Endodermal cell (in vitro differentiated cells): Measurements from ENCODE around the gene PHLDA2. TPM values are rescaled to one million over a fixed set of nuclear protein-coding genes. Genes with fewer than 3 reads are reported as not detected.

ENCODE experiments used
- DNase-seq: peaks from one replicate; pipeline ENCODE4 v3.0.0-alpha.2; 2017
- H3K27ac ChIP-seq: 2 replicates; pipeline ENCODE4 v1.5.1; 2013; ENCODE audit warnings: mild to moderate bottlenecking, low read depth, low read length, moderate library complexity
- H3K27me3 ChIP-seq: 2 replicates; pipeline ENCODE4 v1.6.1; 2013; ENCODE audit warnings: mild to moderate bottlenecking, low read length, moderate library complexity; ENCODE audit not compliant: insufficient read depth, control insufficient read depth, poor library complexity, severe bottlenecking
- H3K36me3 ChIP-seq: 2 replicates; pipeline ENCODE4 v1.7.0; 2013; ENCODE audit warnings: mild to moderate bottlenecking, low read length, moderate library complexity; ENCODE audit not compliant: control insufficient read depth, insufficient read depth
- H3K4me1 ChIP-seq: one replicate; pipeline ENCODE4 v1.7.0; 2013; ENCODE audit warnings: low read length; ENCODE audit not compliant: control insufficient read depth, insufficient read depth
- H3K4me3 ChIP-seq: 2 replicates; pipeline ENCODE4 v1.5.1; 2013; ENCODE audit warnings: mild to moderate bottlenecking, low read length, moderate library complexity
- H3K9ac ChIP-seq: 2 replicates; pipeline ENCODE4 v1.6.1; 2013; ENCODE audit warnings: mild to moderate bottlenecking, low read length, moderate library complexity; ENCODE audit not compliant: poor library complexity, severe bottlenecking; ENCODE audit errors: extremely low read depth
- H3K9me3 ChIP-seq: 2 replicates; pipeline ENCODE4 v1.6.1; 2013; ENCODE audit warnings: mild to moderate bottlenecking, low read length, moderate library complexity; ENCODE audit not compliant: control insufficient read depth
- H3K27ac Mint-ChIP-seq: 2 replicates; pipeline ENCODE4 v1.8.0; 2020; ENCODE audit warnings: mixed read lengths
- H3K27me3 Mint-ChIP-seq: 2 replicates; pipeline ENCODE4 v1.8.0; 2021; ENCODE audit warnings: mild to moderate bottlenecking, mixed read lengths; ENCODE audit not compliant: insufficient read depth
- H3K36me3 Mint-ChIP-seq: 2 replicates; pipeline ENCODE4 v1.8.0; 2020; ENCODE audit warnings: low read depth, mixed read lengths
- H3K4me1 Mint-ChIP-seq: 2 replicates; pipeline ENCODE4 v1.8.0; 2020; ENCODE audit warnings: mixed read lengths
- H3K4me3 Mint-ChIP-seq: 2 replicates; pipeline ENCODE4 v1.8.0; 2020; ENCODE audit warnings: mild to moderate bottlenecking, moderate library complexity, mixed read lengths
- H3K9me3 Mint-ChIP-seq: 2 replicates; pipeline ENCODE4 v1.8.0; 2020; ENCODE audit warnings: mild to moderate bottlenecking, mixed read lengths
- CTCF ChIP-seq: fragments of 200-600 bp; sonication (generic); conservative IDR thresholded peaks from 2 replicates; pipeline ENCODE4 v1.5.0; 2021; ENCODE audit warnings: antibody characterized with exemption, mild to moderate bottlenecking
- WGBS, 2 experiments: methylation state at CpG; one replicate each; pipeline versions ENCODE4 v1.1.5 to v1.1.7; 2013; ENCODE audit warnings: missing lambda C conversion rate in 2 of 2, mixed read lengths in 1 of 2; ENCODE audit not compliant: insufficient coverage in 1 of 2, insufficient read length in 1 of 2; 5-methylcytosine and 5-hydroxymethylcytosine counted together
- total RNA-seq, 2 donors: library from RNA; stranded (reverse); fragmentation: NEBNext Ultra II Directional in 1 of 2; extraction: Animal tissue kit (Norgen Biotek cat#: 25700) in 1 of 2; gene quantifications; 2 replicates in 1 of 2; 3 replicates in 1 of 2; pipeline ENCODE4 v1.2.1, GENCODE V29; 2021

PHLDA2 gene
- total RNA-seq, 2 donors from 2014 or later = 3.0 to 5.1 TPM

- H3K4me3 Mint-ChIP-seq = no peak overlapping the region
- H3K9ac ChIP-seq = no peak overlapping the region
- TF ChIP-seq CTCF = no peak
- H3K4me1 Mint-ChIP-seq = peaks cover 4% of the 10 kb centered on the region
- H3K9me3 Mint-ChIP-seq = peaks cover 17% of the 10 kb centered on the region
- H3K36me3 ChIP-seq = no peaks in the 10 kb centered on the region
- peak overlapping the region; percentile 44 for H3K27ac Mint-ChIP-seq
- peaks cover 15% of the 10 kb centered on the region for H3K27me3 Mint-ChIP-seq
- no peak overlapping the region for H3K27ac ChIP-seq
- H3K27me3 ChIP-seq = peaks cover 18% of the 10 kb centered on the region
- DNase-seq = peak; percentile 87
- 78 to 81% methylated on average over 9 to 12 of the region's 12 CpGs for WGBS, 2 experiments
- H3K36me3 Mint-ChIP-seq = peaks cover 10% of the 10 kb centered on the region
- H3K9me3 ChIP-seq = peaks cover 20% of the 10 kb centered on the region
- H3K4me3 ChIP-seq = no peak overlapping the region
- H3K4me1 ChIP-seq = no peaks in the 10 kb centered on the region
These were observed 4.3 kb upstream of the PHLDA2 start for GRCh38 chr11:2933375-2934020.

- DNase-seq = no peak
- H3K27ac ChIP-seq = no peak overlapping the region
- Mint-ChIP-seq H3K4me3 (no peak overlapping the region), H3K27ac (no peak overlapping the region), H3K36me3 (peaks cover 7% of the 10 kb centered on the region), H3K27me3 (peaks cover 22% of the 10 kb centered on the region), H3K9me3 (peaks cover 11% of the 10 kb centered on the region), H3K4me1 (peaks cover 8% of the 10 kb centered on the region)
- 80 to 90% methylated on average over 6 to 15 of the region's 15 CpGs for WGBS, 2 experiments
- H3K36me3 ChIP-seq = no peaks in the 10 kb centered on the region
- H3K27me3 ChIP-seq = peaks cover 24% of the 10 kb centered on the region
- no peak overlapping the region for H3K9ac ChIP-seq
- no peak overlapping the region for H3K4me3 ChIP-seq
- TF ChIP-seq CTCF = no peak
- no peaks in the 10 kb centered on the region for H3K4me1 ChIP-seq
- H3K9me3 ChIP-seq = peaks cover 14% of the 10 kb centered on the region
These were observed 3.6 kb upstream of the PHLDA2 start for GRCh38 chr11:2932850-2933251.

GRCh38 chr11:2931771-2932738, 2.8 kb upstream of the PHLDA2 start:
- Histone ChIP-seq H3K9me3 (peaks cover 6% of the 10 kb centered on the region), H3K9ac (no peak overlapping the region), H3K27me3 (peaks cover 32% of the 10 kb centered on the region), H3K4me3 (no peak overlapping the region), H3K4me1 (no peaks in the 10 kb centered on the region), H3K27ac (no peak overlapping the region), H3K36me3 (no peaks in the 10 kb centered on the region)
- no peak for DNase-seq
- no peak for TF ChIP-seq CTCF
- Mint-ChIP-seq H3K4me3 (no peak overlapping the region), H3K4me1 (peaks cover 8% of the 10 kb centered on the region), H3K27me3 (peaks cover 30% of the 10 kb centered on the region), H3K9me3 (peaks cover 3% of the 10 kb centered on the region), H3K27ac (no peak overlapping the region), H3K36me3 (peaks cover 2% of the 10 kb centered on the region)
- 80 to 82% methylated on average over 1 to 12 of the region's 13 CpGs for WGBS, 2 experiments
